Tibial nerve (tissue), 4 donors: Measurements from ENCODE around the gene CCDC74A.
"Not testable (repeated sequence)": the region's sequence is repeated elsewhere in the genome, so short reads cannot be mapped to it uniquely, and the experiment has no call there.

Source experiments
- EP300 ChIP-seq, 2 donors: sonication (generic); formaldehyde crosslinking; IDR thresholded peaks; one replicate each; pipeline ENCODE4 v1.6.1; 2017; ENCODE audit warnings: antibody characterized with exemption in 2 of 2, mild to moderate bottlenecking in 1 of 2
- TF ChIP-seq, protein P1 (sequence below), 5 experiments: fragments of 200-600 bp in 3 of 5; fragments of 450-650 bp in 2 of 5; sonication (generic) in 3 of 5; IDR thresholded peaks; one replicate each; pipeline ENCODE4 v1.5.1; 2016 to 2019; ENCODE audit warnings: antibody characterized with exemption in 5 of 5, mild to moderate bottlenecking in 3 of 5, moderate library complexity in 2 of 5

DNA sequence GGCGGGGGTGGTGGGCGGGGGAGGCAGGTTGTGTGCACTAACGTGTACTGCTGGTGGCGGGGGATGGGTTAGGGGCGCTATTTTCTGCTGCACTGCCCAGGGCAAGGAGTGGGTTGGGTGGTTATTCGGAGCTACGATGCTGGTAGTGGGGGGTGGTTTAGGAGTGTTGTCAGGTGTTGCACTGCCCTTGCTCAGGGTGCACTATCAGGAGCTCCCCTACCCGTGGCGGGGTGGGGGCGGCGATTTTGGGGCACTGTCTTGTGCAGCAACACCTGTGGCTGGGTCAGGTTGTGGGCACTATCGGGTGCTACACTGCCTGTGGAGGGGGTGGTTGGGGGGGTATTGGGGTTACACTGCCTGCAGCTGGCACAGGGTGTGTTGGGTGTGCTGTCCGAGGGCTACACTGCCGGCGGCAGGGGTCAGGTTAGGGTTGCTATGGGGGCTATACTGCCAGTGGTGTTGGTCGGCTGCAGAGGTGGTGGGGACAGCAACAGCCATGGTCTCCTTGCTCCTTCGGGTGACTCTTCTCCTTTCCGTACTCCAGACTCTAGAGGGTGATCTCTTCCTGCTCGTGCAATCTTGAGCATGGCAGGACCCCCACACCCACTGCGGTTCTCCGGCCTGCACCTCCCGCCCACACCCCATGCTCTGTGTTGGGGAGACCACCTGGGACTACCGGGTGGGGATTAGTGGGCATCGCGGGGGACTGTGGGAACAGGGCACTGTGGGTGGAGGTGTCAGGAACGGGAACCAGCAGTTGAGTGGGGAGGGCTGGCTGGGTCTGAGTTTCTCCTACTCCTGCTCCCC lies 16.5 kb downstream of the CCDC74A start:
- not testable (repeated sequence) for TF ChIP-seq EP300 (IDR thresholded peaks at IDR 0.05)
- TF ChIP-seq, protein P1, sequence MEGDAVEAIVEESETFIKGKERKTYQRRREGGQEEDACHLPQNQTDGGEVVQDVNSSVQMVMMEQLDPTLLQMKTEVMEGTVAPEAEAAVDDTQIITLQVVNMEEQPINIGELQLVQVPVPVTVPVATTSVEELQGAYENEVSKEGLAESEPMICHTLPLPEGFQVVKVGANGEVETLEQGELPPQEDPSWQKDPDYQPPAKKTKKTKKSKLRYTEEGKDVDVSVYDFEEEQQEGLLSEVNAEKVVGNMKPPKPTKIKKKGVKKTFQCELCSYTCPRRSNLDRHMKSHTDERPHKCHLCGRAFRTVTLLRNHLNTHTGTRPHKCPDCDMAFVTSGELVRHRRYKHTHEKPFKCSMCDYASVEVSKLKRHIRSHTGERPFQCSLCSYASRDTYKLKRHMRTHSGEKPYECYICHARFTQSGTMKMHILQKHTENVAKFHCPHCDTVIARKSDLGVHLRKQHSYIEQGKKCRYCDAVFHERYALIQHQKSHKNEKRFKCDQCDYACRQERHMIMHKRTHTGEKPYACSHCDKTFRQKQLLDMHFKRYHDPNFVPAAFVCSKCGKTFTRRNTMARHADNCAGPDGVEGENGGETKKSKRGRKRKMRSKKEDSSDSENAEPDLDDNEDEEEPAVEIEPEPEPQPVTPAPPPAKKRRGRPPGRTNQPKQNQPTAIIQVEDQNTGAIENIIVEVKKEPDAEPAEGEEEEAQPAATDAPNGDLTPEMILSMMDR (IDR thresholded peaks at IDR 0.05), result not testable (repeated sequence)
